Osteoblast (primary cell): Measurements from ENCODE around the gene C16orf89. TPM values are rescaled to one million over a fixed set of nuclear protein-coding genes. Genes with fewer than 3 reads are reported as not detected.

ENCODE experiments used
- DNase-seq: peaks from one replicate; pipeline ENCODE4 v3.0.0; 2011; ENCODE audit warnings: low spot score, mixed read lengths; ENCODE audit not compliant: insufficient read length; ENCODE audit errors: missing footprints
- H2AFZ ChIP-seq: 2 replicates; pipeline ENCODE4 v1.6.0; 2011; ENCODE audit warnings: mild to moderate bottlenecking, low read length
- H3K27ac ChIP-seq: 2 replicates; pipeline ENCODE4 v1.5.1; 2011; ENCODE audit warnings: mild to moderate bottlenecking, low read depth, low read length, moderate library complexity
- H3K27me3 ChIP-seq: 2 replicates; pipeline ENCODE4 v1.6.0; 2012; ENCODE audit warnings: mild to moderate bottlenecking, control low read depth, inconsistent platforms, low read length, moderate library complexity; ENCODE audit not compliant: insufficient read depth
- H3K36me3 ChIP-seq: 2 replicates; pipeline ENCODE4 v1.5.1; 2011; ENCODE audit warnings: mild to moderate bottlenecking, low read length, control low read depth, moderate library complexity; ENCODE audit not compliant: insufficient read depth
- H3K4me1 ChIP-seq: 2 replicates; pipeline ENCODE4 v1.5.1; 2011; ENCODE audit warnings: mild to moderate bottlenecking, low read length, control low read depth, moderate library complexity; ENCODE audit not compliant: insufficient read depth
- H3K4me2 ChIP-seq: 2 replicates; pipeline ENCODE4 v1.6.0; 2011; ENCODE audit warnings: mild to moderate bottlenecking, low read length; ENCODE audit not compliant: insufficient read depth
- H3K4me3 ChIP-seq: fragments of 200-600 bp; sonication (generic); 3 replicates; pipeline ENCODE4 v1.5.1; 2012; ENCODE audit warnings: mild to moderate bottlenecking, low read length, inconsistent platforms; ENCODE audit not compliant: insufficient read depth
- H3K79me2 ChIP-seq: 2 replicates; pipeline ENCODE4 v1.6.0; 2012; ENCODE audit warnings: mild to moderate bottlenecking, low read length, control low read depth, inconsistent platforms; ENCODE audit not compliant: insufficient read depth
- H3K9me3 ChIP-seq: 2 replicates; pipeline ENCODE4 v1.5.1; 2011; ENCODE audit warnings: low read depth, low read length, control low read depth
- H4K20me1 ChIP-seq: 2 replicates; pipeline ENCODE4 v1.6.0; 2012; ENCODE audit warnings: mild to moderate bottlenecking, low read length, control low read depth; ENCODE audit not compliant: insufficient read depth
- total RNA-seq: library from RNA; depleted of rRNA; stranded (reverse); fragments of >200 nt; gene quantifications from 2 replicates; pipeline ENCODE4 v1.2.3, GENCODE V29; 2012
- TF ChIP-seq, protein P1 (sequence below): IDR thresholded peaks from 2 replicates; pipeline ENCODE4 v1.5.1; 2011; ENCODE audit warnings: mild to moderate bottlenecking, low read depth, low read length, moderate library complexity; ENCODE audit errors: extremely low read depth

Gene C16orf89
- total RNA-seq, 1 donor, result not detected

GRCh38 chr16:5015887-5016286, 49.9 kb downstream of the C16orf89 start:
- no peaks in the 10 kb centered on the region for H3K4me1 ChIP-seq
- H2AFZ ChIP-seq, result no peak overlapping the region
- no peaks in the 10 kb centered on the region for H3K36me3 ChIP-seq
- no peaks in the 10 kb centered on the region for H3K9me3 ChIP-seq
- H3K79me2 ChIP-seq, result no peaks in the 10 kb centered on the region
- DNase-seq, result peak; percentile 56
- H4K20me1 ChIP-seq, result no peaks in the 10 kb centered on the region
- TF ChIP-seq, protein P1, sequence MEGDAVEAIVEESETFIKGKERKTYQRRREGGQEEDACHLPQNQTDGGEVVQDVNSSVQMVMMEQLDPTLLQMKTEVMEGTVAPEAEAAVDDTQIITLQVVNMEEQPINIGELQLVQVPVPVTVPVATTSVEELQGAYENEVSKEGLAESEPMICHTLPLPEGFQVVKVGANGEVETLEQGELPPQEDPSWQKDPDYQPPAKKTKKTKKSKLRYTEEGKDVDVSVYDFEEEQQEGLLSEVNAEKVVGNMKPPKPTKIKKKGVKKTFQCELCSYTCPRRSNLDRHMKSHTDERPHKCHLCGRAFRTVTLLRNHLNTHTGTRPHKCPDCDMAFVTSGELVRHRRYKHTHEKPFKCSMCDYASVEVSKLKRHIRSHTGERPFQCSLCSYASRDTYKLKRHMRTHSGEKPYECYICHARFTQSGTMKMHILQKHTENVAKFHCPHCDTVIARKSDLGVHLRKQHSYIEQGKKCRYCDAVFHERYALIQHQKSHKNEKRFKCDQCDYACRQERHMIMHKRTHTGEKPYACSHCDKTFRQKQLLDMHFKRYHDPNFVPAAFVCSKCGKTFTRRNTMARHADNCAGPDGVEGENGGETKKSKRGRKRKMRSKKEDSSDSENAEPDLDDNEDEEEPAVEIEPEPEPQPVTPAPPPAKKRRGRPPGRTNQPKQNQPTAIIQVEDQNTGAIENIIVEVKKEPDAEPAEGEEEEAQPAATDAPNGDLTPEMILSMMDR, result no peak
- peaks cover 4% of the 10 kb centered on the region for H3K27me3 ChIP-seq
- H3K4me2 ChIP-seq, result no peak overlapping the region
- no peak overlapping the region for H3K27ac ChIP-seq
- H3K4me3 ChIP-seq, result no peak overlapping the region

DNA sequence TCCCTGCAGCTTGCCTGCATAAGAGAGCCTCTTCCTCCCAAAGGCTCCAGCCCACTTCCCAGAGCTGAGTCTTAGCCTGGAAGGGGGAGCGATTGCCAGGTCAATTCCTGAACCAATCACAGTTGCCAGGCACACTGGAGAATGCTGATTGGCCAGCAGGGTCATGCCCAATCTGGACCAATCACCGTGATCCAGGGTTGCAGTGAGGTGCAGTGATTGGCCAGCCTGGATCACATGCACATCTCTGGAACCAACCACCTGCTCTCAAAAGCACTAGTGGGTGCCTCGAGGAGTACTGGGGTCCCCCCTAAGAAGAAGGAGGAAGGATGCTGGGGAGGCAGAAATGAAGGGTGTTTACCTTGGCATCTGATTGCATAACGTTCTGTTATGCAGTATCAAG, 50.4 kb downstream of the C16orf89 start:
- Histone ChIP-seq H3K79me2 (no peaks in the 10 kb centered on the region), H2AFZ (no peak overlapping the region), H3K27me3 (peaks cover 4% of the 10 kb centered on the region), H3K27ac (no peak overlapping the region), H4K20me1 (no peaks in the 10 kb centered on the region), H3K36me3 (no peaks in the 10 kb centered on the region), H3K9me3 (no peaks in the 10 kb centered on the region), H3K4me2 (no peak overlapping the region), H3K4me3 (no peak overlapping the region), H3K4me1 (no peaks in the 10 kb centered on the region)
- TF ChIP-seq, protein P1, result no peak
- DNase-seq, result peak; percentile 78

- Histone ChIP-seq H3K4me2 (no peak overlapping the region), H2AFZ (no peak overlapping the region), H3K9me3 (no peaks in the 10 kb centered on the region), H3K4me1 (no peaks in the 10 kb centered on the region), H3K79me2 (no peaks in the 10 kb centered on the region), H3K27me3 (no peaks in the 10 kb centered on the region), H3K27ac (no peak overlapping the region), H3K36me3 (no peaks in the 10 kb centered on the region), H3K4me3 (no peak overlapping the region), H4K20me1 (no peaks in the 10 kb centered on the region)
- TF ChIP-seq, protein P1, result no peak
- DNase-seq, result no peak
These were observed 52.9 kb downstream of the C16orf89 start for GRCh38 chr16:5012887-5013286.

GRCh38 chr16:5011637-5012036, 54.1 kb downstream of the C16orf89 start:
- Histone ChIP-seq H3K27me3 (no peaks in the 10 kb centered on the region), H3K9me3 (no peaks in the 10 kb centered on the region), H4K20me1 (no peaks in the 10 kb centered on the region), H3K4me1 (no peaks in the 10 kb centered on the region), H3K27ac (no peak overlapping the region), H2AFZ (no peak overlapping the region), H3K4me3 (no peak overlapping the region), H3K79me2 (no peaks in the 10 kb centered on the region), H3K36me3 (no peaks in the 10 kb centered on the region), H3K4me2 (no peak overlapping the region)
- TF ChIP-seq, protein P1, result no peak
- DNase-seq, result peak; percentile 53
